WTC11 (cell line): ENCODE measurements around the gene LCP1. TPM values are rescaled to one million over a fixed set of nuclear protein-coding genes. Genes with fewer than 3 reads are reported as not detected.

ENCODE experiments used
- ATAC-seq: fragments of 200-7000 bp; cut with Tn5 transposase; 2 replicates; pipeline ENCODE4 v1.10.0; 2021; ENCODE audit warnings: mild to moderate bottlenecking, moderate library complexity
- CTCF ChIA-PET: fragments of 300-600 bp; sonication (Branson Sonifier 250); formaldehyde crosslinking; loops from one replicate; lab custom pipeline; 2021; ENCODE audit warnings: antibody characterized with exemption; lab: Charles Lee
- POLR2A ChIA-PET: fragments of 350-600 bp; sonication (Branson Sonifier 250); formaldehyde crosslinking; loops from one replicate; lab custom pipeline; 2021; ENCODE audit warnings: antibody characterized with exemption; lab: Charles Lee
- DNase-seq: peaks from one replicate; pipeline ENCODE4 v3.0.0; 2021; ENCODE audit warnings: low spot score
- H3K27ac Mint-ChIP-seq: 2 replicates; pipeline ENCODE4 v1.8.0; 2021; ENCODE audit warnings: mixed read lengths
- H3K27me3 Mint-ChIP-seq: 2 replicates; pipeline ENCODE4 v1.8.0; 2021; ENCODE audit warnings: low read depth, mild to moderate bottlenecking, moderate library complexity, mixed read lengths
- H3K36me3 Mint-ChIP-seq: 2 replicates; pipeline ENCODE4 v1.8.0; 2021; ENCODE audit warnings: mixed read lengths
- H3K4me1 Mint-ChIP-seq: 2 replicates; pipeline ENCODE4 v1.8.0; 2022; ENCODE audit warnings: mixed read lengths
- H3K4me3 Mint-ChIP-seq: 2 replicates; pipeline ENCODE4 v1.8.0; 2021; ENCODE audit warnings: mild to moderate bottlenecking, moderate library complexity, mixed read lengths
- H3K9me3 Mint-ChIP-seq: 2 replicates; pipeline ENCODE4 v1.8.0; 2021; ENCODE audit warnings: mixed read lengths
- ATF1 ChIP-seq: sonication (generic); formaldehyde crosslinking; IDR thresholded peaks from 2 replicates; pipeline ENCODE4 v1.8.1; 2023; ENCODE audit warnings: mild to moderate bottlenecking, moderate library complexity, missing genetic modification reagents
- ESRRA ChIP-seq: sonication (generic); formaldehyde crosslinking; IDR thresholded peaks from 2 replicates; pipeline ENCODE4 v1.8.1; 2022; ENCODE audit warnings: mild to moderate bottlenecking, missing genetic modification reagents, borderline replicate concordance
- FOXP1 ChIP-seq: sonication (generic); formaldehyde crosslinking; IDR thresholded peaks from 2 replicates; pipeline ENCODE4 v1.8.0; 2022; ENCODE audit warnings: missing genetic modification reagents, mild to moderate bottlenecking, moderate library complexity, borderline replicate concordance
- GTF2I ChIP-seq: fragments of 250-450 bp; sonication (Bioruptor Pico); conservative IDR thresholded peaks from 2 replicates; pipeline ENCODE4 v1.4.0; 2021; ENCODE audit warnings: mild to moderate bottlenecking
- IRF2 ChIP-seq: sonication (generic); formaldehyde crosslinking; IDR thresholded peaks from 2 replicates; pipeline ENCODE4 v1.8.0; 2022; ENCODE audit warnings: low read depth, missing genetic modification reagents, borderline replicate concordance
- MLX ChIP-seq: sonication (generic); formaldehyde crosslinking; IDR thresholded peaks from 2 replicates; pipeline ENCODE4 v1.8.1; 2023; ENCODE audit warnings: mild to moderate bottlenecking, missing genetic modification reagents, moderate library complexity
- MYBL2 ChIP-seq: sonication (generic); formaldehyde crosslinking; IDR thresholded peaks from 2 replicates; pipeline ENCODE4 v1.8.1; 2023; ENCODE audit warnings: mild to moderate bottlenecking, moderate library complexity, missing genetic modification reagents
- NR2C2 ChIP-seq: sonication (generic); formaldehyde crosslinking; IDR thresholded peaks from 2 replicates; pipeline ENCODE4 v1.8.0; 2022; ENCODE audit warnings: mild to moderate bottlenecking, missing genetic modification reagents
- PRDM15 ChIP-seq: sonication (generic); formaldehyde crosslinking; IDR thresholded peaks from 2 replicates; pipeline ENCODE4 v1.8.0; 2022; ENCODE audit warnings: missing genetic modification reagents
- SP1 ChIP-seq: sonication (generic); formaldehyde crosslinking; conservative IDR thresholded peaks from 2 replicates; pipeline ENCODE4 v1.8.1; 2022; ENCODE audit warnings: missing genetic modification reagents
- STAT6 ChIP-seq: sonication (generic); formaldehyde crosslinking; conservative IDR thresholded peaks from 2 replicates; pipeline ENCODE4 v1.8.1; 2023; ENCODE audit warnings: mild to moderate bottlenecking, low read depth, missing genetic modification reagents, moderate library complexity
- TEAD1 ChIP-seq: sonication (generic); formaldehyde crosslinking; IDR thresholded peaks from 2 replicates; pipeline ENCODE4 v1.8.0; 2022; ENCODE audit warnings: mild to moderate bottlenecking, missing genetic modification reagents
- ZBTB21 ChIP-seq: sonication (generic); formaldehyde crosslinking; IDR thresholded peaks from 2 replicates; pipeline ENCODE4 v1.8.1; 2023; ENCODE audit warnings: mild to moderate bottlenecking, missing genetic modification reagents, borderline replicate concordance
- ZNF121 ChIP-seq: sonication (generic); formaldehyde crosslinking; IDR thresholded peaks from 2 replicates; pipeline ENCODE4 v1.8.0; 2023; ENCODE audit warnings: missing genetic modification reagents
- ZNF138 ChIP-seq: sonication (generic); formaldehyde crosslinking; conservative IDR thresholded peaks from 2 replicates; pipeline ENCODE4 v1.8.1; 2022; ENCODE audit warnings: mild to moderate bottlenecking, moderate library complexity, missing genetic modification reagents
- ZNF416 ChIP-seq: fragments of 250-450 bp; sonication (Bioruptor Pico); IDR thresholded peaks from 2 replicates; pipeline ENCODE4 v1.9.0; 2021; ENCODE audit warnings: mild to moderate bottlenecking, inconsistent platforms
- ZNF425 ChIP-seq: fragments of 250-450 bp; sonication (Bioruptor Pico); conservative IDR thresholded peaks from 2 replicates; pipeline ENCODE4 v1.9.0; 2021; ENCODE audit warnings: mild to moderate bottlenecking
- ZNF512 ChIP-seq: sonication (generic); formaldehyde crosslinking; IDR thresholded peaks from 2 replicates; pipeline ENCODE4 v1.8.1; 2022; ENCODE audit warnings: missing genetic modification reagents, borderline replicate concordance
- ZNF671 ChIP-seq: fragments of 250-450 bp; sonication (Bioruptor Pico); IDR thresholded peaks from 2 replicates; pipeline ENCODE4 v1.8.0; 2021; ENCODE audit warnings: mild to moderate bottlenecking
- total RNA-seq: library from RNA; stranded (reverse); gene quantifications from 3 replicates; pipeline ENCODE4 v1.2.3, GENCODE V29; 2021
- TF ChIP-seq, protein P1 (sequence below): fragments of 250-450 bp; sonication (Bioruptor Pico); IDR thresholded peaks from 2 replicates; pipeline ENCODE4 v1.9.0; 2021; ENCODE audit warnings: mild to moderate bottlenecking
- TF ChIP-seq, protein P2 (sequence below): sonication (generic); formaldehyde crosslinking; IDR thresholded peaks from 2 replicates; pipeline ENCODE4 v1.8.1; 2023; ENCODE audit warnings: mild to moderate bottlenecking, missing genetic modification reagents, moderate library complexity
- TF ChIP-seq, protein P3 (sequence below): sonication (generic); formaldehyde crosslinking; IDR thresholded peaks from 2 replicates; pipeline ENCODE4 v1.8.1; 2022; ENCODE audit warnings: mild to moderate bottlenecking, moderate library complexity, missing genetic modification reagents

The LCP1 gene
- total RNA-seq, 1 experiment from 2014 or later, result 3.2 TPM

DNA sequence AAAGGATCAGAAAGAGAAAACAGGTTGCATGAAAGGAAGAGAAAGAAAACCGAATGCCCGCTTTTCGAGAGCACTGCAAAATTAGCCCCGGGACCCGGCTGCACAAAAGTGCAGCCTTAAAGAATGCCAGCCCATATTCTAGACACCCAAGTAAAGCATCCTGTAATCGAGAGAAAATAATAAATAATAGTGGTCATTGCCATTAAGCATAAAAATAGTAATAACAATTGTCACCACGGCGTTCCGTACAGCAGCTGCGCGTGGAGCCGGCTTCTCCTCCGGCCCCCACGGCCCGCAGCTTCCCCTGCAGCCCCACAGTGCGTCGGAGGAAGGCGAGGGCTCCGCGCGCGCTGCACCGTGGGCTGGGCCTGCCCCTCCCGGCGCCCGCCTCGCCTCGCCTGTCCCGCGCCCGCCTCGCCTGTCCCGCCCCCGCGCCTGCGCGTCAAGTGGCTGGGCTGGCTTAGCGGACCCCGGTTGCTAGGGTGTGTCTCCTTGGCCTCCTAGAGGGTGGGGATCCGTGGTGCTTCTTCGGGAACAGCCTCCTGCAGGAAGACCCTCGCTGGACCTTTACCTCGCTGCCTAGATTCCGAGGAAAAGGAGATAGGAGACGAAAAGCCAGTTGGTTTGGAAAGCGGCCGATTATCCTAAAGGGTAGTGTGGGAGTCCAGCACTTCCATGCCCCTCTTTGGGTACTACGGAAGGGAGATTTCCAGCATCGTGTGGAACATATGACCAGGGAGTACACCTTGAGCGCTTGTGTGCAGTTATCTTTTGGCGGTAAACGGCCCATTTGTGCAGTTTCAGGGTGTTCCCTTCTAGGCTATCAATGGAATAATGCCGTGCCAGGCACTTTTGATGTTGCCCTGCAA is 29.7 kb upstream of the LCP1 start, which contains the start of gene LRRC63:
Gene LRRC63 (plus strand): TSS at position 446 of the 869 bp plus-strand sequence. CDS start 1,107 bp downstream, outside the sequence.
- Mint-ChIP-seq H3K4me1 (peaks cover 12% of the 10 kb centered on the region), H3K27ac (no peak within 1 kb of the TSS), H3K9me3 (no peaks in the 10 kb centered on the region), H3K4me3 (peak within 1 kb of the TSS; percentile 74), H3K36me3 (no peaks in the 10 kb centered on the region), H3K27me3 (peaks cover 25% of the 10 kb centered on the region)
- POLR2A ChIA-PET, result no interaction called here
- ATAC-seq, result peak; percentile 97
- CTCF ChIA-PET, result interaction anchor here (0.9 kb wide), 1 partner anchor 110 kb away, joined by 3 read pairs; no protein-coding TSS in a partner anchor
- DNase-seq, result peak; percentile 72
- TF ChIP-seq MYBL2 (CRISPR knock-in tag), result no peak
- TF ChIP-seq, protein P1, sequence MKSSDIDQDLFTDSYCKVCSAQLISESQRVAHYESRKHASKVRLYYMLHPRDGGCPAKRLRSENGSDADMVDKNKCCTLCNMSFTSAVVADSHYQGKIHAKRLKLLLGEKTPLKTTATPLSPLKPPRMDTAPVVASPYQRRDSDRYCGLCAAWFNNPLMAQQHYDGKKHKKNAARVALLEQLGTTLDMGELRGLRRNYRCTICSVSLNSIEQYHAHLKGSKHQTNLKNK (CRISPR knock-in tag), result no peak
- no peak for TF ChIP-seq ZNF138 (CRISPR knock-in tag)
- TF ChIP-seq, protein P2, sequence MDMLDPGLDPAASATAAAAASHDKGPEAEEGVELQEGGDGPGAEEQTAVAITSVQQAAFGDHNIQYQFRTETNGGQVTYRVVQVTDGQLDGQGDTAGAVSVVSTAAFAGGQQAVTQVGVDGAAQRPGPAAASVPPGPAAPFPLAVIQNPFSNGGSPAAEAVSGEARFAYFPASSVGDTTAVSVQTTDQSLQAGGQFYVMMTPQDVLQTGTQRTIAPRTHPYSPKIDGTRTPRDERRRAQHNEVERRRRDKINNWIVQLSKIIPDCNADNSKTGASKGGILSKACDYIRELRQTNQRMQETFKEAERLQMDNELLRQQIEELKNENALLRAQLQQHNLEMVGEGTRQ (CRISPR knock-in tag), result no peak
- TF ChIP-seq ZBTB21 (CRISPR knock-in tag), result no peak
- TF ChIP-seq SP1 (CRISPR knock-in tag), result no peak
- no peak for TF ChIP-seq IRF2
- TF ChIP-seq GTF2I (CRISPR knock-in tag), result no peak
- TF ChIP-seq ZNF121 (CRISPR knock-in tag), result 0 out of 2 replicates have a peak, but pooled peaks have one; percentile 58
- TF ChIP-seq, protein P3, sequence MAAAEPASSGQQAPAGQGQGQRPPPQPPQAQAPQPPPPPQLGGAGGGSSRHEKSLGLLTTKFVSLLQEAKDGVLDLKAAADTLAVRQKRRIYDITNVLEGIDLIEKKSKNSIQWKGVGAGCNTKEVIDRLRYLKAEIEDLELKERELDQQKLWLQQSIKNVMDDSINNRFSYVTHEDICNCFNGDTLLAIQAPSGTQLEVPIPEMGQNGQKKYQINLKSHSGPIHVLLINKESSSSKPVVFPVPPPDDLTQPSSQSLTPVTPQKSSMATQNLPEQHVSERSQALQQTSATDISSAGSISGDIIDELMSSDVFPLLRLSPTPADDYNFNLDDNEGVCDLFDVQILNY (CRISPR knock-in tag), result no peak
- 0 out of 2 replicates have a peak, but pooled peaks have one; percentile 29 for TF ChIP-seq FOXP1 (CRISPR knock-in tag)
- no peak for TF ChIP-seq PRDM15 (CRISPR knock-in tag)
- no peak for TF ChIP-seq ESRRA
- no peak for TF ChIP-seq ZNF671 (CRISPR knock-in tag)
- no peak for TF ChIP-seq STAT6 (CRISPR knock-in tag)
- TF ChIP-seq ZNF425 (CRISPR knock-in tag), result no peak
- no peak for TF ChIP-seq TEAD1
- no peak for TF ChIP-seq NR2C2 (CRISPR knock-in tag)
- no peak; the same call in 1 of the 2 replicates for TF ChIP-seq ATF1 (CRISPR knock-in tag)
- no peak for TF ChIP-seq ZNF416 (CRISPR knock-in tag)
- TF ChIP-seq ZNF512 (CRISPR knock-in tag), result no peak
- no peak for TF ChIP-seq MLX (CRISPR knock-in tag)
